ENCODE results near the gene CST6. TPM values are rescaled to one million over a fixed set of nuclear protein-coding genes. Genes with fewer than 3 reads are reported as not detected.

CST6 gene
- total RNA-seq, 1 donor from 2014 or later = 1.5 TPM

DNA sequence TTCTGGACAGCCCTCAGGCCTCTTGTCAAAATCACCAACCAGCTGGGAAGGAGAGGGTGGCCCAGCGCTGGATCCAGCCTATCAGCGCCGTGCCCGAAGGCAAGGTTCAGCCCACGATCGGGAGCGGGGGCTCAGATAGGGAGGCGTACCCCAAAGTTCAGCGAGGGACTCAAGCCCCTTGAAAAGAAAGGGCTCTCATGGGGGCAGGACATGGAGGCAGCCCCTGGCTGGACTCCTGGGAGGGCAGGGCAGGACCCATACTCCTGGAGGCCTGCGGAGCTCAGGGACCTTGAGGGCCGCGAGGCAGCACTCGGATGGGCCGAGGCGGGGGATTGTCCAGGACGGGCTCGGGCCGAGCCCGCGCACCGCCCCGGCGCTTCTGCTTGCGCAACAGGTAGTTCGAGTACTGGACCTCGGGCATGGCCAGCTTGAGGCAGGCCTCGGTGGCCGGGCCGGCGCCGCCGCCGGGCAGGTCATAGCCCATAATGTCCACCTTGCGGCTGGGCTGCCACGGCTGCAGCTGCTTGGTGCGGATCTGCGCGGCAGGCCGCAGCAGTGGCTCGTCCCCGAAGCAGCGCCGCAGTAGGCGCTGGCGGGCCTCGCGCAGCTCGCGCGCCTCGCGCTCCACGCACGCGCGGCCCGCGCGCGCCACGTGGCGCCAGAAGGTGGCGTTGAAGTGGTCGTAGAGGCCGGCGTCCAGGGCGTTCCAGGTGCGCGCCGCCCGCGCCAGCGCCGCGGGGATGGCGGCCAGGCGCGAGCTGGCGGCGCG is 30.6 kb downstream of the CST6 start:
- intact Hi-C loops (cut with DNase I) = no loop called here
- DNase-seq (ENCODE audit: low spot score) = no peak

- DNase-seq (ENCODE audit: low spot score) = no peak
- intact Hi-C loops (cut with DNase I) = no loop called here
Observed at GRCh38 chr11:66042996-66043906, 31.4 kb downstream of the CST6 start.

DNA sequence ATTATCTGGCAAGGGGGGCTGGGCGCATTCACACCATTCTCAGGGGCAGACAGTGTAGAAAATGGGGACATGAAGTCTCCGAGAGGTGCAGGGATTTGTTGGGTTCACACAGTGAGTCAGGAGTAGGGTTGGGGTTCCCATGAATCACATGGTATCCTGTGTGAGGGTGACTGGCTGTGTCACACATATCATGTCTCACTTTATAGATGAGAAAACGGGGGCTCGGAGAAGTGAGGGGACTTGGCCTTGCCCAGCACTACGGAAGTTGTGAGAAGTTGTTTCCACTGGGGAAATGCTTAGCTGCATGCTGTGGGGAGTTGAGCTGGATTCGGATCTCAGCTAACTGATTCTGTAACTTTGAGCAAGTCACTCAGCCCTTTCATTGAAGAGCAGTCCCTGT is 32.9 kb downstream of the CST6 start:
- no peak for DNase-seq (ENCODE audit: low spot score)
- intact Hi-C loops (cut with DNase I) = no loop called here

- intact Hi-C loops (cut with DNase I) = no loop called here
- DNase-seq (ENCODE audit: low spot score) = peak; percentile 88
Observed at GRCh38 chr11:66045177-66045639, 33.4 kb downstream of the CST6 start.

- intact Hi-C loops (cut with DNase I) = no loop called here
- no peak for DNase-seq (ENCODE audit: low spot score)
Observed at GRCh38 chr11:66046901-66047300, 35.1 kb downstream of the CST6 start.

GRCh38 chr11:66047541-66048365 is 35.9 kb downstream of the CST6 start:
- DNase-seq (ENCODE audit: low spot score) = no peak
- intact Hi-C loops (cut with DNase I) = no loop called here

- DNase-seq (ENCODE audit: low spot score) = no peak
- intact Hi-C loops (cut with DNase I) = no loop called here
Observed at GRCh38 chr11:66048547-66049323, 36.9 kb downstream of the CST6 start, which contains the start of gene GAL3ST3. TSS of gene GAL3ST3 (minus strand) at chr11:66049161. CDS start at chr11:66045415, 3,746 bp downstream.

DNA sequence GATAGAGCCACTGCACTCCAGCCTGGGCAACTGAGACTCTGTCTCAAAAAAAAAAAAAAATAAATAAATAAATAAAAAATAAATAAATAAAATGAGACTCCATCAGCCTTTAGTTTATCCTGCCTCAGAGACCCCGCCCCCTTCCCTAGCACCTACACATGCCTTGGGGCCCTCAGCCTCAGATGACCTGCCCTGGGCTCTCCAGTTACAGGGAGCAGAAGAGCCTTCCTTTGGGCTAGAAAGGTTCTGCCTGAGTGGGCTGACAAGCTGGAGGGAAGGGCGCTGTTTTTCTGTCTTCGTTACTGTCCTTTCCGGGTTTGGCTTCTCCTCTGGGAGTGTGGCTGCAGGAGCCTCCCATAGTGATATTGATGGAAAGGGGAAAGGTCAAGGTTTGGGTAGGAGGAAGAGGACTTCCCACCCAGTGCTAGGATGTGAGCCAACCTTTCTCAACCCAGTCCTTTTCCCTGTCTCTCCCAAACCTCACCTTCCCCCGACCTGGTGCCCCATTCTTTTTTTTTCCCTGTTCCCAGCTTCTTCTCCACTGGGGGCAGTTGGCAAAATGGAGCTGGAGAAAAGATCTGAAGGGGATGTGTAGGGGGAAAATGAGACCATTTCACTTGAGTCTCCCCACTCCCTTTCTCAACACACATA is 38.9 kb downstream of the CST6 start:
- DNase-seq (ENCODE audit: low spot score) = no peak
- intact Hi-C loops (cut with DNase I) = no loop called here

GRCh38 chr11:66051371-66051765 is 39.6 kb downstream of the CST6 start:
- intact Hi-C loops (cut with DNase I) = no loop called here

GRCh38 chr11:66051766-66052663 is 40.2 kb downstream of the CST6 start, which contains the start of gene SF3B2:
TSS of gene SF3B2 (plus strand) at chr11:66052364. CDS start at chr11:66052385, 21 bp downstream.
- intact Hi-C loops (cut with DNase I) = loop anchor here (1.0 kb wide), 1 partner anchor 91 kb away; the partner anchor contains the start of gene SART1
- DNase-seq (ENCODE audit: low spot score) = peak; percentile 99

More at GRCh38 chr11:66051371-66051765, 39.6 kb downstream of the CST6 start:
- DNase-seq (ENCODE audit: low spot score) = no peak

GRCh38 chr11:66052664-66052982 is 40.8 kb downstream of the CST6 start:
- intact Hi-C loops (cut with DNase I) = loop anchor here (1.0 kb wide), 1 partner anchor 91 kb away; the partner anchor contains the start of gene SART1
- no peak for DNase-seq (ENCODE audit: low spot score)

DNA sequence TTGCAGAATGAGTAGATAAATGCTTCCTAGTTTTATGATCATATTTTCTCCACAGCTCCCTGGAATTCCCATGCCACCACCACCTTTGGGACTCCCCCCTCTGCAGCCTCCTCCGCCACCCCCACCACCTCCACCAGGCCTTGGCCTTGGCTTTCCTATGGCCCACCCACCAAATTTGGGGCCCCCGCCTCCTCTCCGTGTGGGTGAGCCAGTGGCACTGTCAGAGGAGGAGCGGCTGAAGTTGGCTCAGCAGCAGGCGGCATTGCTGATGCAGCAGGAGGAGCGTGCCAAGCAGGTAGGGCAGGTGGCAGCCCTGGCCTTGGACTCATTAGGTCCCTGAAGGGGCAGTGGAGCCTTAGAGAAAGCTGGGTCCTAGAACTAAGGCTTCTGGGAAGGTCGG is 43.2 kb downstream of the CST6 start:
- intact Hi-C loops (cut with DNase I) = no loop called here
- no peak for DNase-seq (ENCODE audit: low spot score)

DNA sequence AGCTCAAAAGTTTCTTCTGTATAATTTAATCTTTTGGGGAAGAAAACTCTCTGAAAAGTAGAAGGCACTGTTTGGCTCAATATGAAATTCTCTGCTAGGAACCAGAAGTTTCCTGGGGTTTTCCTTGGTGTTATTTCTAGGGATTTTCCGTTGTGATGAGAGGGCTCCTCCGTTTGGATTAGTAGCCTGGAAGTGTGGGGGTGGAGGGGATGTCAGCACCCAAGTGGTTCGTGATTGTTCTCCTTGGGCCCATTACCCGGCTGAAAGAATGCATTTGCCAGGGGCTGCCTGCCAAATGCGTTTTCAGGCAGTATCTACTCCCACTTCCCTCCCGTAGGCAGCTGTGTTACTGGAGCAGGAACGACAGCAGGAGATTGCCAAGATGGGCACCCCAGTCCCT is 44.7 kb downstream of the CST6 start:
- intact Hi-C loops (cut with DNase I) = no loop called here

DNA sequence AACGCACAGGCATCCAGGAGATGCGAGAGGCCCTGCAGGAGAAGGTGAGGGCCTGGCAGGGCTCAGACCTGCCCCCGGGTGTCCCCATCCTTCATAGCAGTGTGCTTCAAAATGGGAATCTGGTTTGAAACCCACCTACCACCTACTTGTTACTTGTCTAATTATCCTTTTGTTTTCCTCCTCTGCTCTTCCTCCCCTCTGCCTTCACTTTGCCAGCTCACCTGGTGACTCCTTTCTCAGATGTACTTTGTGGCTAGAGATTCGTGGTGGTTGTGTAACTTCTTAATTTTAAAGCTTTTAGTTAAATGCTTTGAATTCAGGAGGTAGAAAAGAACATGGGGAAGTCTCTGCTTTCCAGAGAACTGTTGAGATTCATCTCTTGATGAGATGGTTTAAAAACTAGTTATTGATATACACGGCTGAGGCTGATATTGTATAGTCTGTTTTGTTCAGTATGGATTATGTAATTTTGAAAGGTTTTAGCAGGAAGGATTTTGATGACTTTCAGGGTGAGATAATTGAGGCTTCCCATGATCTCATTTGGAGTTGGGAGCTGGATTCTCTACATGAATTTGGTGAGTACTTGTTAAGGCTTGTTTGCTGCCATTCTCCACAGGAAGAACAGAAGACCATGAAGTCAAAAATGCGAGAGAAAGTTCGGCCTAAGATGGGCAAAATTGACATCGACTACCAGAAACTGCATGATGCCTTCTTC is 48.3 kb downstream of the CST6 start:
- intact Hi-C loops (cut with DNase I) = no loop called here
- DNase-seq (ENCODE audit: low spot score) = no peak

More for the DNA sequence above, 44.7 kb downstream of the CST6 start:
- DNase-seq (ENCODE audit: low spot score) = no peak

GRCh38 chr11:66061268-66061667 is 49.5 kb downstream of the CST6 start:
- intact Hi-C loops (cut with DNase I) = no loop called here
- DNase-seq (ENCODE audit: low spot score) = no peak

- intact Hi-C loops (cut with DNase I) = no loop called here
- no peak for DNase-seq (ENCODE audit: low spot score)
Observed at GRCh38 chr11:66062408-66062807, 50.6 kb downstream of the CST6 start.
